ENCODE measurements around the gene MACROD2.

The MACROD2 gene

GRCh38 chr20:16018881-16019280 lies 2023.6 kb downstream of the MACROD2 start:
- DNase-seq (ENCODE audit: low read depth) = no peak

DNA sequence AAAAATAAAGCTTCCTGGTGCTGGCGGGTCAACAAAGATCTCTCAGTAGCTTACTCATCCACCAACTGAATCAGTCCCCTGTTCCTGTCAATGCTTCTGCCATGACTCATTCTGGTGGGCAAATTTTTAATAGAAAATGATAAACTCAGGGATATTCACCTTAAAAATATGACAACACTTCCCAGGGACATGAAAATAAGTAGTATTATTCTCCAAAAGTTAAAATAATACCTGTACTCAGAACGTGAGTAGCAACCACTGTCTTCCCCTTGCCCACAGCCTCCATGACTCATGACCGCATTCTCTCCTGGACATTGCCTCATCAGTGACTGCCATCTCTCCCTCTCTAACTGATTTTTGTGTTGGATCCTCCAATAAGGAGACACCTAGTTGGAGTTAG lies 2025.7 kb downstream of the MACROD2 start:
- DNase-seq (ENCODE audit: low read depth) = peak; percentile 48

GRCh38 chr20:16025084-16025483 lies 2029.8 kb downstream of the MACROD2 start:
- DNase-seq (ENCODE audit: low read depth) = no peak

- DNase-seq (ENCODE audit: low read depth) = no peak
Observed at GRCh38 chr20:16027686-16028085, 2032.4 kb downstream of the MACROD2 start.

DNA sequence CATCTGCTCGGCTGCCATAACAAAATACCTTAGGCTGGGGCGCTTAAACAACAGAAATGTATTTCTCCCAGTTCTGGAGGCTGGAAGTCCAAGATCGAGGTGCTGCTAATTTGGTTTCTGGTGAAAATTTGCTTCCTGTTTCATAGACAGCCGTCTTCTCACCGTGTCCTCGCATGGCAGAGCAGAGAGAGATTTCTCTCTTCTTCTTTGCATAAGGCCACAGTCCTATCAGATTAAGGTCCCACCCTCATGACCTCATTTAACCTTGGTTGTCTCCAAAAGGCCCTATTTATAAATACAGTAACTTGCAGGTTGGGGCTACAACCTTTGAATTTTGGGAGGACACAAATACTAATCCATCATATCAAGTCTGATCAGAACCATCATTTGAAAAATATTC lies 2033.6 kb downstream of the MACROD2 start:
- DNase-seq (ENCODE audit: low read depth) = no peak

DNA sequence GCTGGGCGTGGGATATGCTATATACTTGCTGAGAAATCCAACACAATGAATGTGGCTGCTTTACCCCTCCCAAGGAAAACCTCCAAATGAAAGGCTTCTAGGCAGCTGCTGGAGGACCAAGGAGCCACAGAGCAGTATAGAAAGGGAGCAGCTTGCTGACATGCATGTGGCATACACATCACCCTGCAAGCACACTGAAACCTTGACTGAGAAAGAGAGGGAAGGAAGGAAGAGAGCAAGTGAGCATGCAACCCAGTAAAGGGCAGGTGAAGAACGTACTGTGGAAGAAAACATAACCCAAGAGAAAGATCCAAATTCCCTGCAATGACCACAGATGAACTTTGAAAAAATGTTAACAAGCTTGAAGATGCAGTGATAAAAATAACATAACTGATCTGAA lies 2034.9 kb downstream of the MACROD2 start:
- no peak for DNase-seq (ENCODE audit: low read depth)

DNA sequence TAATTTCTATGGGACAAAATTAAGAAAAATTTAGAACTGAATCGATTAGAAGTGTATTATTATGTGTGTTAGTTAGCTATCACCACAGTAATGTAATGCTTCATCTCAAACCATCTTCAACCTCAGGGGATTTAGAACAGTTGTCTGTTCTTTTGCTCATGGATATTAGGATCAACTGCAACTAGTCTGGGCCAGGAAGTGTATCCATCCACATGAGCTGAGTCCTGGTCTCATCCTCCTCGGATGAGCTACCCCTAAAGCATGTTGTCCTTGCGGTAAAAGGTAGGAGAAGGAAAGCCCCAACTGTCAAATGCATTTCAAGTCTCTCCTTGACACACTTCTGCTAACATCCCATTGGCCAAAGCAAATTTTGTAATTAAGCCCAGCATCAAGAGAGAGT lies 2040.3 kb downstream of the MACROD2 start:
- DNase-seq (ENCODE audit: low read depth) = no peak

DNA sequence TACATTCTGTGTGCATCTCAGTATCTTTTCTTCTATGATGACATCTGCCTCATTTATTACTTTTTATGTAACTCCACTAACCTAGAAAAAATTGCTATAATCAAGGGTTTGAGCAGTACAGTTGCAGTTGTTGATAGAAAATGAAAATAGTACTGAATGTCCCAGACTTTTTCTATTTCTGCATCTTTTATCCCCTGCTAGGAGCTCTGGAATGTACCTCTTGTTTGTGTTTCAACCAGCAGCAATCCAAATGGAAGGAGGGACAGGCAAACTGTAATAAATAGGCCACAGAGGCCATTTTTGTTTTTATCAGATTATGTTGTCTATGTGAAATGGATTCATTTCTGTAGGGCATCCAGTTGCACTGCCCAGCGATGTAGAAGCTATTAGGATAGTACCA lies 2041.0 kb downstream of the MACROD2 start:
- no peak for DNase-seq (ENCODE audit: low read depth)

DNA sequence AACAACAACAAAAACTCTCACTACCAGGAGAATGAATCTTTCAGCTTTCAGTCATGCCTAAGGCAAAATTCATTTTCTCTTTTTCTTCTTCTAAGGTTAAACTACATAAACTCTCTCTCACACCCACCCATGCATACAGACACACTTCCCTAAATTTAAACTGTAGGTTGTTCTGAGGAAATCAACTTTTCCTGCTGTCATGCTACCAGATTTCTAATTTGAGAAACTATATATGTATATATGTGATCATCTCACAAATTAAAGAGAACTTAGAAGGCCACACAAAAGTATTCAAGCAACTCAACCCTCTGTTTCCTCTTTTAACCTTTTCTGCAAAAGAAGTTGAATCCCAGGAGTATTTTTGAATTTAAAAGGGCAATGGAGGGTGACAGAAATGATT lies 2045.4 kb downstream of the MACROD2 start:
- DNase-seq (ENCODE audit: low read depth) = no peak

DNA sequence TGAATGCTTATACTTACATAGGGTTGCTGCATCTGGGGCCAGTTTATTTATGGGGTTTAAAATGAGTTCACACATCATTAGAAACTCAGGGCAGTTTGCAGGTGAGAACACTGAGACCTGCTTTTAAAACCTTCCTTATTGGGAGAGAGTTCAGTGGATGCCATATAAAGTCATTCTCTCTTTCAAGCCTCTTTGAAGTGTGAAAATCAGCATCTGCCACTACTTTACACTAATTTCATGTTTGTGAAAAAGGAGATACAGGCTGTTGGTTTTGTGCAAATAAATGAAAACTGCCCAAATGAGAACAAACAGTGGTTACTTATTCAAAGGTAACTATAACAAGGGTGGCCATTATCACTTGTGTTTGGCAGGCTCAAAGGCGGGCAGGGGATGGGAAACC lies 2047.4 kb downstream of the MACROD2 start:
- DNase-seq (ENCODE audit: low read depth) = no peak

DNA sequence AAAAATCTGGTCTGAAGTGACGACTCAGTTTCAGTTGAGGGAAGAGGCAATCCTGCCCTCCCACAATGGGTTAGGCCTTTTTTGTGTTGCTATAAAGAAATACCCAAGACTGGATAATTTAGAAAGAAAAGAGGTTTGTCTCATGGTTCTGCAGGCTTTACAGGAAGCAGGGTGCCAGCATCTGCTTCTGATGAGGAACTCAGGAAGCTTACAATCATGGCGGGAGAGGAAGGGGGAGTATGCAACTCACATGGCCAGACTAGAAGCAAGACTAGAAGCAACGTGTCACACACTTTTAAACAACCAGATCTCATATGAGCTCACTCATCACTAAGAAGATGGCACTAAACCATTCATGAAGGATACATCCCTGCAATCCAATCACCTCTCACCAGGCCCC lies 2048.6 kb downstream of the MACROD2 start:
- DNase-seq (ENCODE audit: low read depth) = no peak

DNA sequence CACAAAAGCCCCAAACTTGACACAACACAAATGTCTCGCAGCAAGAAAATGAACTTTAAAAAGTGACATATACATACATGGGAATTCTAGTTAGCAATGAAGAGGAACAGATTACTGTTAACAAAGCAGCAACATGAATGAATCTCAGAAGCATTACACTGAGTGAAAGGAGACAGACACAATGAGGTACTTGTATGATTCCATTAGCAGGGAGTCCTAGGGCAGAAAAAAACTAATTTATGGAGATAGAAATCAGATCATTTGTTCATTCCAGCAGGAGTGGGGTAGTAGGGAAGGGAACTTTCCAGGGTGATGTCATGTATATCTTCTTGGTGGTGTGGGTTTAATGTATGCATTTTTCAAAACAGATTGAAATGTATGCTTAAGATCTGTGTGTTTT lies 2053.6 kb downstream of the MACROD2 start:
- no peak for DNase-seq (ENCODE audit: low read depth)

DNA sequence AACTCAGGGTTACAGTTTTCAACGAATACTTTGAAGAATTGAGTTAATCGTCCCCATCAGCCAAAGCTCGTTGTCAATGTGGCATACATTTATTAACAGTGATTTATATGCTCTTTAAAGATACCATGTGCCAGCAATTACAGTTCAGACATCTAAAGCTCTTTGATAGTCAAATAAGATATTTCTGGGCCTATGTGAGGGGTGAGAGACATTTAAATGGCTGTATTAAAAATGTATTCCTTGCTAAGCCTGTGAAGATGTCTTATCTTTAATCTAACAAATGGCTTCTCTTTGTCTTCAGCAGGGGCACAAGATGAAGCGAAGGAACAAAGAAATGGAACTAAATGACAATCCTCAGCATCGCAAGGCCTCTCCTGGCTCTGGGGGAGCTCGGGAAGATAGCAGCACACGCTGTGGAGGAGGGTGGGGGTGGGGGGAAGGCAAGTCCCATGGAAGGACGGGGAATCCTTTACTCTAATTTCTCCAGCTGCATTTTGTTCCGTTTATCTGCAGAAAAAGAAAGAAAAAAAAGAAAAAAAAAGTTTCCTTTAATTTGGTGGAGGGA lies 2054.3 kb downstream of the MACROD2 start:
- no peak for DNase-seq (ENCODE audit: low read depth)

GRCh38 chr20:16050366-16050765 lies 2055.1 kb downstream of the MACROD2 start:
- no peak for DNase-seq (ENCODE audit: low read depth)

DNA sequence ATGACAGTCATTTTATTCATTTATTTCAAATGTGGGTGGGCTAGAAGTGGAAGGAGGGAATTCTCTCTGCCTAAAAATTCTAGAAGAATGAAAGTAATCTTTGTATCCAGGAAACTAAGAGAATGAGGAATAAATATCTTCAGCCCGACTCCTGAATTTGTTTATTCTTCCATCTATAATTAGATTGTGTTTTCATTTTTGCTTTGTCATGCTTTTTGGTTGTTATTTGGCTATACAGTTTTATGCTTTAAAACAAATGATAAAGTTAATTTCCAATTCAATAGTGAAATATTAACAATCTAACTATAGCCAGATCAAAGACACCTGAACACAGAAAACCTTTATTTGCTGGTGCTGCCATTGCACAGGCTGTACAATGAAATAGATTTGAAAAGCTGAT lies 2056.7 kb downstream of the MACROD2 start:
- DNase-seq (ENCODE audit: low read depth) = no peak

GRCh38 chr20:16052456-16052855 lies 2057.1 kb downstream of the MACROD2 start:
- no peak for DNase-seq (ENCODE audit: low read depth)

GRCh38 chr20:16054985-16055384 lies 2059.7 kb downstream of the MACROD2 start:
- no peak for DNase-seq (ENCODE audit: low read depth)

DNA sequence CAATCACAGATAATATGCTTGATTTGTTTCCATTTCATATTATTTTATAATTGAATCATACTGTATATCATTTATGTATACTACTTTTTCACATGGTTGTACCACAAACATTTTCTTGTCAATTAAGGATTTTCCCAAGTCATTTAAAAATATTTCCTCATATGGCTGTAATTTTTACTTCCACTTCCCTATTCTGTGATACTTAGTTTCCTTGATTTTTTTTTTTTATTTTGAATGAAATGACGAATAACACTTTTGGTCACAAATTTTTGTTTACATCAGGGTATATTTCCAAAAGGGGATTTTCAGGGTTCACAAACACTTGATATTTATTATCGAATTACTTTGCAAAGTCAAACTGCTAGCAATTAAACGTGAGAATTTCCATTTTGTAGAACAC lies 2062.3 kb downstream of the MACROD2 start:
- DNase-seq (ENCODE audit: low read depth) = no peak

DNA sequence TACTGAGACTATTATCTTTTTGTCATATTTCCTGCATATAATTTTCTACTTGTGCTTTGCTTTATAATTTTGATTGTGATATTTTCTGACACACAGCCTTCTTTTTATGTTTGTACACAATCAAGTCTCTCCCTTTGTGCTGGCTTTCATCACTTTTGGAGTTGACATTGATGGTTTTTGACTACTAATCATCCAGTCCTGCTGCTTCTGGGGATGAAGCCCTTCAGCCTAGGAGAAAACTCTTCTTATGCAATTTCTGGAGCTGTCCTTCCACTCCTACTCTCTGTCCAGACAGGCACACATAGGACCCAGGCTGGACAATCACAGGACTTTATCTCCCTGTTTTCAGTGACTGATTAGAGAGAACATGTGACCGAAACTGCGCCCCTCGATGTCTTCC lies 2063.0 kb downstream of the MACROD2 start:
- DNase-seq (ENCODE audit: low read depth) = no peak

- DNase-seq (ENCODE audit: low read depth) = no peak
Observed at GRCh38 chr20:16059841-16060240, 2064.5 kb downstream of the MACROD2 start.

- no peak for DNase-seq (ENCODE audit: low read depth)
Observed at GRCh38 chr20:16061351-16061750, 2066.0 kb downstream of the MACROD2 start.

- DNase-seq (ENCODE audit: low read depth) = no peak
Observed at GRCh38 chr20:16062661-16063581, 2067.6 kb downstream of the MACROD2 start.

DNA sequence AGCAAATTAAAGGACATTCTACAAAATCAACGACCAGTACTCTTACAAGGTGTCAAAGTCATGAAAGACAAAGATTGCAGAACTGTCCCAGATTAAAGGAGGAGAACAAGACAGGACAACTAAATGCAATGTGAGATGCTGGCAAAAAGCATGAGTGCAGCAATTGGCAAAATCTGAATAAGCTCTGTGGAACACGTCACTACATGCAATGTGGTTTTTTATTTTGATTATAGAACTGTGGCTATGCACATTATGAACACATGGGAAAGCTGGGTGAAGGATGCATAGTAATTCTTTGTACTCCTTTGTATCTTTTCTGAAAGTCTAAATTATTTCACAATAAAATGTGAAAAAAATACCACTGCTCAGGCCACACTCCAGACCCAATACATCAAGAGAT lies 2068.6 kb downstream of the MACROD2 start:
- no peak for DNase-seq (ENCODE audit: low read depth)

All from non-pigmented ciliary epithelial cell (primary cell).